GM11168 (cell line): ENCODE results near the gene DNAH3.
"Not testable (repeated sequence)": the region's sequence is repeated elsewhere in the genome, so short reads cannot be mapped to it uniquely, and the experiment has no call there.

Experiments used
- in situ Hi-C: fragments of 300-500 bp; cut with MboI; formaldehyde crosslinking; loops from one replicate; pipeline ENCODE4 v1.12.0; 2022; ENCODE audit warnings: low sequenced_read_pairs; ENCODE audit not compliant: unreplicated experiment

The DNAH3 gene

GRCh38 chr16:20952139-20952920, 198.3 kb downstream of the DNAH3 start:
- in situ Hi-C loops: loop anchor here (5.0 kb wide), 1 partner anchor 80 kb away; no protein-coding TSS in a partner anchor

GRCh38 chr16:20950294-20950693, 200.4 kb downstream of the DNAH3 start:
- in situ Hi-C loops: loop anchor here (5.0 kb wide), 1 partner anchor 82 kb away; no protein-coding TSS in a partner anchor

GRCh38 chr16:20949660-20950059, 201.0 kb downstream of the DNAH3 start:
- in situ Hi-C loops: loop anchor here (5.0 kb wide), 1 partner anchor 83 kb away; no protein-coding TSS in a partner anchor

- in situ Hi-C loops: no loop called here
Measured at GRCh38 chr16:20948444-20948843, 202.2 kb downstream of the DNAH3 start.

- in situ Hi-C loops: no loop called here
Measured at GRCh38 chr16:20946015-20946629, 204.5 kb downstream of the DNAH3 start.

GRCh38 chr16:20945575-20945875, 205.1 kb downstream of the DNAH3 start:
- in situ Hi-C loops: not testable (repeated sequence)

- in situ Hi-C loops: no loop called here
Measured at GRCh38 chr16:20944861-20945574, 205.6 kb downstream of the DNAH3 start.

- in situ Hi-C loops: no loop called here
Measured at GRCh38 chr16:20942256-20942655, 208.4 kb downstream of the DNAH3 start.

GRCh38 chr16:20941636-20941926, 209.1 kb downstream of the DNAH3 start:
- in situ Hi-C loops: no loop called here

GRCh38 chr16:20940871-20941635, 209.6 kb downstream of the DNAH3 start:
- in situ Hi-C loops: no loop called here

- in situ Hi-C loops: no loop called here
Measured at GRCh38 chr16:20939611-20940010, 211.0 kb downstream of the DNAH3 start.

GRCh38 chr16:20938426-20938825, 212.2 kb downstream of the DNAH3 start:
- in situ Hi-C loops: no loop called here

GRCh38 chr16:20937736-20938135, 212.9 kb downstream of the DNAH3 start:
- in situ Hi-C loops: no loop called here

GRCh38 chr16:20933589-20933988, 217.1 kb downstream of the DNAH3 start:
- in situ Hi-C loops: no loop called here

GRCh38 chr16:20931066-20931600, 219.5 kb downstream of the DNAH3 start:
- in situ Hi-C loops: no loop called here

- in situ Hi-C loops: no loop called here
Measured at GRCh38 chr16:20930365-20930690, 220.3 kb downstream of the DNAH3 start.

- in situ Hi-C loops: not testable (repeated sequence)
Measured at GRCh38 chr16:20929676-20930364, 220.8 kb downstream of the DNAH3 start.

GRCh38 chr16:20928774-20929411, 221.8 kb downstream of the DNAH3 start:
- in situ Hi-C loops: no loop called here

- in situ Hi-C loops: no loop called here
Measured at GRCh38 chr16:20925751-20926150, 224.9 kb downstream of the DNAH3 start.

GRCh38 chr16:20923876-20924275, 226.8 kb downstream of the DNAH3 start:
- in situ Hi-C loops: no loop called here
